ENCODE data around the gene FIGNL2. TPM values are rescaled to one million over a fixed set of nuclear protein-coding genes. Genes with fewer than 3 reads are reported as not detected.

Gene FIGNL2
- total RNA-seq, 3 donors from 2014 or later: 0.16 to 1.3 (median 0.29) TPM

DNA sequence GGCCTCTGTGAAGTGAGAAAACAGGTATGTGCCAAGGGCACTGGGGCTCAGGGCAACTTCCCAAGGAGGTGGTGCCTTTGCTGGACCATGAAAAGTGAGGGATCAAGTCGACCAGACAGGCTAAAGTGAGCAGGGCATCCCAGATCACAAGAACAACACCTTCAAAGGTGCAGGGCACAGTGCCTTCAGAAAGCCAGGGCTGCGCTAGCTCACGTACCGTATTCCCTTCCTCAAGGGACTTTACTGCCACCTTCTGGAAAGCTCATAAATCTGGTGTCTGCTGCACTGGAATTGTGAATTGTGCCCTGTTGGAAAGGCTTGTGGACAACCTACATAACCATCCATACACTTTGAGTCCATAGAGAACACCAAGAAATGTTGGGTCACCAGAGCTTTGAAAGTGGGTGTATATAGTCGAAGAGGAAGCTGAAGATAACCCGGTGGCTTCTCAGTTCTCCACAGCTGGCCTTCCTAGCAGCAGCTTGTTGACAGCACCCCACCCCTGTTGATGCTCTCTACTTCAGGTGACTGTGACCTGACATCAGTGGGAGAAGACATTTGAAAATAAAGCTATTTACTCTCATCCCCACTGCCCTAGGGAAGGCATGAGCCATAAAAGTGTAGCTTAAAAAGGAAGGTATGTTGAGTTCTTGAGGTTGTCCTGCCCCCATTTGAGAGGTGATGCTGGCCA, 24.5 kb downstream of the FIGNL2 start:
- TF ChIP-seq CTCF (IDR thresholded peaks at IDR 0.05) (peak in 2 of 3 donors; percentile 33 to 46), POLR2AphosphoS5 (IDR thresholded peaks at IDR 0.05) (no peak)
- intact Hi-C loops (cut with DNase I; ENCODE audit: low total_unique reads): no loop called here
- Histone ChIP-seq H3K4me1 (peaks cover 0 to 10% of the 10 kb centered on the region in 2 donors), H3K4me3 (no peak overlapping the region), H3K36me3 (no peaks in the 10 kb centered on the region), H3K9me3 (no peaks in the 10 kb centered on the region), H3K27ac (no peak overlapping the region), H3K27me3 (no peaks in the 10 kb centered on the region)
- peak in 1 of 2 donors; percentile 52 for DNase-seq (ENCODE audit: low spot score in 2 of 2)

GRCh38 chr12:51822956-51823355, 25.6 kb downstream of the FIGNL2 start:
- Histone ChIP-seq H3K4me3 (no peak overlapping the region), H3K36me3 (no peaks in the 10 kb centered on the region), H3K27ac (no peak overlapping the region), H3K9me3 (no peaks in the 10 kb centered on the region), H3K4me1 (peaks cover 0 to 5% of the 10 kb centered on the region in 2 donors), H3K27me3 (no peaks in the 10 kb centered on the region)
- intact Hi-C loops (cut with DNase I; ENCODE audit: low total_unique reads): no loop called here
- TF ChIP-seq CTCF (IDR thresholded peaks at IDR 0.05): no peak
- TF ChIP-seq POLR2AphosphoS5 (IDR thresholded peaks at IDR 0.05): no peak
- TF ChIP-seq POLR2A (IDR thresholded peaks at IDR 0.05): no peak
- DNase-seq (ENCODE audit: low spot score in 2 of 2): no peak

DNA sequence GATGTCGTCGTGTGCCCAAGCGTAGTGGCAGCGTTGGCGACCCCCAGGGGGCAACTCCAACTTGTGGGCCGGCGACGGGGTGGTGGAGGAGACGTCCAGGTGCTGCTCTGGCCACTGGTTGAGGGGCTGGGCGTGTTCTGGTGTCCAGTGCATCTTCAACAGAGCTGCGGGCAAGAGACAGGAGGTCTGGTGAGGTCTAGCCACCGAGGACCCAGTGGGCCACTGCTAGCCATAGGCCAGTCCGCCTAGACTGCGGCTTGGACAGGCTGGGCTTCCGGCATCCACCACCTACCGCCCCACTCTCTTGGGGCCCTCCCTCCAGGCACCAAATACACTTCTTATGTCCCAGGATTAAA, 26.3 kb downstream of the FIGNL2 start:
- peak overlapping the region in 2 of 3 donors; percentile 64 to 86 for H3K4me3 ChIP-seq
- peaks cover 0 to 4% of the 10 kb centered on the region in 2 donors for H3K4me1 ChIP-seq
- no peak for DNase-seq (ENCODE audit: low spot score in 2 of 2)
- no peaks in the 10 kb centered on the region for H3K27me3 ChIP-seq
- H3K36me3 ChIP-seq: no peaks in the 10 kb centered on the region
- H3K9me3 ChIP-seq: no peaks in the 10 kb centered on the region
- intact Hi-C loops (cut with DNase I; ENCODE audit: low total_unique reads): no loop called here
- peak overlapping the region in 1 of 2 donors; percentile 90 for H3K27ac ChIP-seq
- TF ChIP-seq CTCF (IDR thresholded peaks at IDR 0.05) (no peak), POLR2AphosphoS5 (IDR thresholded peaks at IDR 0.05) (no peak), POLR2A (IDR thresholded peaks at IDR 0.05) (no peak)

DNA sequence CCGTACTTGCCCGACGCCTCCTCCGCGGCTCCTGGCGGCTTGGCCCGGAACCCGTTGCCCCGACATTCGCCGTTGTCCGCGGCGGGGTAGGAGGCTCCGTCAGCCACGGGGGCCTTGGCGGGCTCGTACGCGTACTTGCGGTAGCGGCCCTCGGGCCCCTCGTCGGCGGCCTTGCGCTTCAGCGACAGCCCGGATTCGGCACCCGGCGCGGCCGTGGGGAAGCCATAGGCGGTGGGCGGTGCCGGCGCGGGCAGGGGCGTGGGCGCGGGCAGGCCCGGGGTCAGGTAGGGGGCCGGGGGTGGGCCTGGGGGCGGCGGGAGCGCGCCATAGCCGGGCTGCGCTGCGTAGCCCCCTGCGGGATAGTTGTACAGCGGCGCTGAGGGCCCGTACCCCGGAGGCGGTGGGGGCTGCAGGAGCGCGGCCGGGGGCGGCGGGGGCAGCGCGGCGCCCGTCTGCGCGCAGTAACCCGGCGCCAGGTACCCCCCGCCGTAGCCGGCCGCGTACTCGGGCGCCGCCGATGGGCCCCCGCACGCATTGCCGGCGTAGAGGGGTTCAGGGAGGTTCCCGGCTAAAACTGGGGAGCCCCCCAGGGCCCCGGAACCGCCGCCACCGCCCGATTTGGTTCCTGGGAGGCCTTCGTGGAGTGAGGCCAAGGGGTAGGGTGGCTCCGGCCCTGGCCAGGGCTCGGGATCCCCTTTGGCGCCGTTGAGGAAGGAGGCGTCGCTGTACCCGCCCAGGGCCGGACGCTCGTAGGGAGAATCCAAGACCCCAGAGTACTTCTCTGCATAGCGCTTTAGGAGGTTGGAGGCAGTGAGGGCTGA, 26.9 kb downstream of the FIGNL2 start:
- no peak for DNase-seq (ENCODE audit: low spot score in 2 of 2)
- peaks cover 0 to 4% of the 10 kb centered on the region in 2 donors for H3K4me1 ChIP-seq
- H3K27ac ChIP-seq: peak overlapping the region; percentile 79 to 90
- intact Hi-C loops (cut with DNase I; ENCODE audit: low total_unique reads): no loop called here
- no peaks in the 10 kb centered on the region for H3K27me3 ChIP-seq
- no peaks in the 10 kb centered on the region for H3K36me3 ChIP-seq
- TF ChIP-seq CTCF (IDR thresholded peaks at IDR 0.05) (no peak), POLR2AphosphoS5 (IDR thresholded peaks at IDR 0.05) (no peak), POLR2A (IDR thresholded peaks at IDR 0.05) (no peak)
- no peaks in the 10 kb centered on the region for H3K9me3 ChIP-seq
- peak overlapping the region; percentile 28 to 86 (median 64) for H3K4me3 ChIP-seq

All from breast epithelium (tissue), 4 donors.